ENCODE data around the gene GABRE. TPM values are rescaled to one million over a fixed set of nuclear protein-coding genes. Genes with fewer than 3 reads are reported as not detected.

GABRE gene
- total RNA-seq, 2 experiments from 2014 or later = not detected

GRCh38 chrX:151923648-151924047 lies 50.8 kb downstream of the GABRE start:
- DNase-seq (no peak), ATAC-seq (no peak)
- H3K4me3 Mint-ChIP-seq = no peak overlapping the region
- intact Hi-C loops (cut with micrococcal nuclease) = no loop called here
- H3K27me3 Mint-ChIP-seq = no peaks in the 10 kb centered on the region
- CTCF ChIA-PET = no interaction called here
- no peaks in the 10 kb centered on the region for H3K36me3 Mint-ChIP-seq (ENCODE audit: low read depth)
- H3K27ac Mint-ChIP-seq = no peak overlapping the region
- POLR2A ChIA-PET = no interaction called here
- no peaks in the 10 kb centered on the region for H3K9me3 Mint-ChIP-seq
- no peak for TF ChIP-seq CTCF (IDR thresholded peaks at IDR 0.05)
- H3K4me1 Mint-ChIP-seq (ENCODE audit: low read depth) = no peaks in the 10 kb centered on the region

- no peak overlapping the region for H3K4me3 Mint-ChIP-seq
- no peaks in the 10 kb centered on the region for H3K27me3 Mint-ChIP-seq
- TF ChIP-seq CTCF (IDR thresholded peaks at IDR 0.05) = no peak
- no peaks in the 10 kb centered on the region for H3K36me3 Mint-ChIP-seq (ENCODE audit: low read depth)
- intact Hi-C loops (cut with micrococcal nuclease) = no loop called here
- DNase-seq (no peak), ATAC-seq (no peak)
- H3K4me1 Mint-ChIP-seq (ENCODE audit: low read depth) = no peaks in the 10 kb centered on the region
- no peaks in the 10 kb centered on the region for H3K9me3 Mint-ChIP-seq
- ChIA-PET POLR2A (no interaction called here), CTCF (no interaction called here)
- H3K27ac Mint-ChIP-seq = no peak overlapping the region
Observed at GRCh38 chrX:151922692-151923091, 51.8 kb downstream of the GABRE start.

GRCh38 chrX:151921866-151922265 lies 52.6 kb downstream of the GABRE start:
- H3K4me1 Mint-ChIP-seq (ENCODE audit: low read depth) = no peaks in the 10 kb centered on the region

GRCh38 chrX:151921292-151921691 lies 53.2 kb downstream of the GABRE start:
- ATAC-seq = no peak
- ChIA-PET POLR2A (no interaction called here), CTCF (no interaction called here)
- H3K9me3 Mint-ChIP-seq = no peaks in the 10 kb centered on the region
- no peaks in the 10 kb centered on the region for H3K27me3 Mint-ChIP-seq
- DNase-seq = no peak
- TF ChIP-seq CTCF (IDR thresholded peaks at IDR 0.05) = no peak
- no peaks in the 10 kb centered on the region for H3K4me1 Mint-ChIP-seq (ENCODE audit: low read depth)
- H3K36me3 Mint-ChIP-seq (ENCODE audit: low read depth) = no peaks in the 10 kb centered on the region
- intact Hi-C loops (cut with micrococcal nuclease) = no loop called here
- no peak overlapping the region for H3K4me3 Mint-ChIP-seq
- no peak overlapping the region for H3K27ac Mint-ChIP-seq

More at GRCh38 chrX:151921866-151922265, 52.6 kb downstream of the GABRE start:
- POLR2A ChIA-PET = no interaction called here
- TF ChIP-seq CTCF (IDR thresholded peaks at IDR 0.05) = no peak
- intact Hi-C loops (cut with micrococcal nuclease) = no loop called here
- no peak for DNase-seq
- Mint-ChIP-seq H3K36me3 (ENCODE audit: low read depth) (no peaks in the 10 kb centered on the region), H3K27ac (no peak overlapping the region), H3K27me3 (no peaks in the 10 kb centered on the region), H3K4me3 (no peak overlapping the region), H3K9me3 (no peaks in the 10 kb centered on the region)
- no peak for ATAC-seq
- CTCF ChIA-PET = no interaction called here

GRCh38 chrX:151920530-151920929 lies 53.9 kb downstream of the GABRE start:
- ChIA-PET CTCF (no interaction called here), POLR2A (no interaction called here)
- no peak for TF ChIP-seq CTCF (IDR thresholded peaks at IDR 0.05)
- no peak overlapping the region for H3K4me3 Mint-ChIP-seq
- H3K4me1 Mint-ChIP-seq (ENCODE audit: low read depth) = no peaks in the 10 kb centered on the region
- H3K27me3 Mint-ChIP-seq = no peaks in the 10 kb centered on the region
- ATAC-seq (no peak), DNase-seq (no peak)
- H3K9me3 Mint-ChIP-seq = no peaks in the 10 kb centered on the region
- no peaks in the 10 kb centered on the region for H3K36me3 Mint-ChIP-seq (ENCODE audit: low read depth)
- H3K27ac Mint-ChIP-seq = no peak overlapping the region
- intact Hi-C loops (cut with micrococcal nuclease) = no loop called here

All from activated CD8-positive, alpha-beta T cell treated with anti-CD3 and anti-CD28 coated beads for 36 hours (primary cell).